ENCODE results near the gene TOP1.

DNA sequence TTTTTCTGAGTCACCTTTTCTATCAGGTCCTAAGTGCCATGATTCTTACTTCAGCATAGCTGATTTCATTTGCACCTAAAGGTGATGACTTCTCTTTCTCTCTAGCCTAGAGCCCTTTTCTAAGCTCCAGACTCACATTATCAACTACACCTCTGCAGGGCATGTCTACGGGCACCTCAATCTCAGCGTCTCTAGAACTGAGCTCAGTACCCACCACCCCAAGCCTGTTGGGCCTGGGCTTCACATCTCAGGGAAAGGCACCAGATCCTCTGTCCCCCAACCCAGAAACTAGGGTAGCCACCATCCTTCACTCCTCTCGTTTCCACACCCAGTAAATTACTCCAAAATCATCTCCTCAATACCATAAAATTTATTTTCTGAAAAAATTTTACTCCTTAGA is 98.1 kb downstream of the TOP1 start:
- TF ChIP-seq EZH2phosphoT487 (IDR thresholded peaks at IDR 0.05) (no peak), CTCF (IDR thresholded peaks at IDR 0.05) (no peak)

Data from neural progenitor cell (in vitro differentiated cells).